ENCODE results near the gene ZFP42.
"Not testable (repeated sequence)": the region's sequence is repeated elsewhere in the genome, so short reads cannot be mapped to it uniquely, and the experiment has no call there.

Gene ZFP42

GRCh38 chr4:187995322-187996207, at the start of gene ZFP42:
TSS of gene ZFP42 (plus strand) at chr4:187995771. CDS start at chr4:188002808, 7,037 bp downstream.
- DNase-seq = no peak

DNA sequence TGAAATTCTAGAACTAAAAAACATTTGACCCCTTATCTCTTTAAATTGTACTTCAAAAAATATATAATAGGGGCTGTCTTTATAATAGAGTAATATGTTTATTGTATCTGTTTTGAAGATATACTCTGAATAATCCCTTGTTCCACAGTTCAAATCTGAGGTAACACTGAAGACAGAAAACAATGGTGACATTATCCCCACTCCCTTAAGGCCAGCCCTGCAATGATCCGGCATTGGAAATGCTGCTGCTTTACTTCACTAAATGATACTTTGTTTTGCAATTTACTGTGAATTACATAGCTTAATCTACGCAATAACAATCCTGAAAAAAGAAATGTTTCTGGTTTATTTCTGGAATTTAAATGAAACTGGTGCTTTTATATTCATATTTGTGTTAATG, 34.4 kb upstream of the ZFP42 start:
- no peak for DNase-seq

- no peak for DNase-seq
Measured at GRCh38 chr4:187961961-187962360, 33.6 kb upstream of the ZFP42 start.

- no peak for DNase-seq
Measured at GRCh38 chr4:187962926-187963325, 32.6 kb upstream of the ZFP42 start.

GRCh38 chr4:187965726-187966125, 29.8 kb upstream of the ZFP42 start:
- DNase-seq = no peak

- DNase-seq = no peak
Measured at GRCh38 chr4:187972135-187972534, 23.4 kb upstream of the ZFP42 start.

DNA sequence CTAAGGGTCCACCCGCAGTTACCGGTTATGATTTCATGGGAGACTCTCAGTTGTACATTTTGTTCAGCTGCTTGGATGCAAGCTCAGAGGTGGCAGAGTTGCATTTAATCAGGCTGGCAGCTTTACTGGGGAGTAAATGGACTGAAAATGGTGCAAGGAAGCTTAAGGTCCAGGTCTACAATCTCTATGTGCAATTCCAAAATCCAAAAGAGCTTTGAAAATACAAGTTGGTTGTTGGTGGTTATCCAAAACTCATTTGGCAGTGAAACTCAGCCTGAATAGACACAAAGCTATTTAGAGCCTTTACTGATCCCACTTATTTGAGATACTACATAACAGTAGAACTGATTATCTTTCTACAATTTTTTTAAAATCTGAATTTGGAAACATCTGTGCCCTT, 11.8 kb upstream of the ZFP42 start:
- DNase-seq = no peak

- DNase-seq = no peak
Measured at GRCh38 chr4:187992971-187993370, 2.6 kb upstream of the ZFP42 start.

DNA sequence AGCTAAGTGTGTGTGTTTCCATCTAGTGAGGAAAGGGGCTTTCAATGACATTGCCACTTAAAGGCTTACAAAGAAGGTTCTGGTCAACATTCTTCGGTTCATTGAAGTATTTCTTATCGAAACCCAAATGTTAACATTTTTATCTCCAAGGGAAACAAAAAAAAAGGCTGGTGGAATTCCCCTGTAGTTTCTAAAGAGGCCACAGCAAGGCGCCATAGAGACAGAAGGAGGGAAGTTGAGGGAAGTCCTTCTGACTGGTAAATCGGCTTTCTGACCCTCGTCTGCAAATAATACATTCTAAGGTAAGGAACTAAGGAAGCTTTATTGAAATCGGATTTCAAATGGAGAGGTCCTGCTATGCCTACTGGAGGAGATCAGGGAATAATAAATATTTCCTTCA, 1.7 kb upstream of the ZFP42 start:
- no peak for DNase-seq

- DNase-seq = no peak
Measured at GRCh38 chr4:187996502-187997177, 1.1 kb downstream of the ZFP42 start.

- not testable (repeated sequence) for DNase-seq
Measured at GRCh38 chr4:187997991-187998390, 2.4 kb downstream of the ZFP42 start.

DNA sequence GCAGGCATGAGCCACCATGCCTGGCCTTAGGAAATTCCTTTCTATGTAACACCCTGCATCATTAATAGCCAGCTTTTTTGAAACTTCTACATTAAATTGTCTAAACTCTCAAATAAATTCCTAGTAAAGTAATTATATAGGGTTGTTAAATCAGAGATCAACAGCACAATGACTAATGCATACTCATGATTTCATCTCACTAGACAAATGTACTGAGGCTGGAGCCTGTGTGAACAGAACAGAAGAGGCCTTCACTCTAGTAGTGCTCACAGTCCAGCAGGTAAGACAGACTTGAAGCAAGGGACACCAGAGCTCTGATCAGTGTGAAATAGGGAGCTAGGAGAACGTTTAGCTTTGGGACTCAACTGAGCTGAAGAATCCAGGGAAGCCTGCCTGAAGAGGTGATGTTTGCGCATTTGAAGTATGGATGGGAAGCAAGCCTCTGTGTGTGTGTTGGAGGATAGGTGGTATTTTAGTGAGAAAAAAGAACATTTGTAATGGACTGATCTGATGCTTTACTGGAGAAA, 3.9 kb downstream of the ZFP42 start:
- DNase-seq = no peak

GRCh38 chr4:188002323-188002722, 6.8 kb downstream of the ZFP42 start:
- DNase-seq = no peak

- DNase-seq = no peak
Measured at GRCh38 chr4:188002751-188003150, 7.2 kb downstream of the ZFP42 start.

- DNase-seq = no peak
Measured at GRCh38 chr4:188005561-188005960, 10.0 kb downstream of the ZFP42 start.

DNA sequence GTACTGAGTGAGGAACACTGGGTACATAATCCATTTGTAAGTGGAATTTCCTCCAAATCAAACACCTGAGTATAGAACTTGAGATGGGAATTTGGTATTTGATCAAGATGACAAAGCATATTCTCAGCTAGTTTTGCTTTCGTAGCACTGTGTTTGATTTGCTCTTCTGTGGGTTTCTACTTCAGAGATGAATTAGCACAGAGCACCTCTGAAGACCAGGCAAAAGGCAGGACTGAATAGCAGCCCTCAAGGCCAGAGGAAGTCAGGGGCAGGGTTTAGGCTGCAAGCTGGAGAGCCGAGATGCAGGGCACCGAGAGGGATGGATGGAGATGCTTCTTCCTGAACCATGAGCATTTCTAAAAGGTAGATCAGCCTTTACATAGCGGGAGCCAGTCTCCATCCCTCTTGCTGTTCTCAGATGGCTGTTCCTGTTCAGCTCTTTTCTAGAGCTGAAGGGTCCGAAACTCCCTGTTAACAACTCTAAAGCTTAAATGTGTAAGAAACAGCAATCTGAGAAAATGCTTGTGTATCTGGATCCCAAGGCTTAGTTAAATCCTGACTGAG, 10.8 kb downstream of the ZFP42 start:
- DNase-seq = no peak

DNA sequence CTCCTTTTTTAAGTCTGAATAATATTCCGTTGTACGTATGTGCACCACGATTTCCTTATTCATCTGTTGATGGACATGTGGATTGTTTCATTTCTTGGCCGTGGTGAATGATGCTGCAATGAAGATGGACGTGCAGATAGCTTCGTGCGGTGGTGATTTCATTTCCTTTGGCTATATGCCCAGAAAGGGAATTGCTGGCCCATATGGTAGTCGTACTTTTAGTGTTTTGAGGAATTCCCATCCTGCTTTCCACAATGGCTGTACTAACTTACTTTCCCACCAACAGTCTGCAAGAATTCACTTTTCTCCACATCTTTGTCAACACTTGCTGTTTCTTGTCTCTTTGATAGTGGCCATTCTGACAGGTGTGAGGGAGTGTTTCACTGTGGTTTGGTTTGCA, 12.8 kb downstream of the ZFP42 start:
- DNase-seq = no peak

GRCh38 chr4:188012426-188012945, 16.9 kb downstream of the ZFP42 start:
- DNase-seq = no peak

DNA sequence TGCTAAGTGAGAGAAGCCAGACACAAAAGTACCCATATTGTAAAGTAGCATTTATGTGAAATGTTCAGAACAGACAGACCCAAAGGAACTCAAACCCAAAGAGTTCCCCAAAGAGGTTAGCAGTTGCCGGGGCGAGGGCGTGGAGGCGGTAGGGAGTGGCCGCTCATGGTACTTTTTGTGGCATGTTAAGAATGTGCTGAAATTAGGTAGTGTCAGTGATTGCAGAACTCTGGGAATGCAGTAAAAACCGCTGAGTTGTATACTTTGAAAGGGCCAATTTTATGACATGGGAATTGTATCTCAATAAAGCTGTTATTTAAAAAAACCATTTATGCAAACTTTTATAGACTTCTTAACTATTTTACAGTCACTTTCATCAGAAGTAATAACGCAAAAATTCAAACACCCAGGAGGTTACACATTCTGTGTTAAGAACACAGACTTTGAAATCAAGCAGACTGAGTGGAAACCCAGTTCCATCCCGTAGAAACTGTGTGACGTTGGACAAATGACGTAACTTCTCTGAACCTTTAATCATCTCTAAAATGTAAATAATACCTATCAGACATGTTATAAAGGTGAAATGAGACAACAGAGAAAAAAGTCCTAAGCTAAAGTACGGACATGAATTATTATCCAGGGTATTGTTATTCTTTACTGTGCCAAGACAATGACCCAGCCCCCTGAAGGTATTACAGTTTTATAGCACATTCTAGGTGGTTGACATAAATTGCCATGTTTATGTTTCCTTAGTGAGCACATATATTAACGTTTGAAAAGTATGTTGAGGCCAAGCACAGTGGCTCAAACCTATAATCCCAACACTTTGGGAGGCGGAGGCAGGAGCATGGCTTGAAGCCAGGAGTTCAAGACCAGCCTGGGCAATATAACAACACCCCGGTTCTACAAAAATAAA, 19.7 kb downstream of the ZFP42 start:
- DNase-seq = no peak

DNA sequence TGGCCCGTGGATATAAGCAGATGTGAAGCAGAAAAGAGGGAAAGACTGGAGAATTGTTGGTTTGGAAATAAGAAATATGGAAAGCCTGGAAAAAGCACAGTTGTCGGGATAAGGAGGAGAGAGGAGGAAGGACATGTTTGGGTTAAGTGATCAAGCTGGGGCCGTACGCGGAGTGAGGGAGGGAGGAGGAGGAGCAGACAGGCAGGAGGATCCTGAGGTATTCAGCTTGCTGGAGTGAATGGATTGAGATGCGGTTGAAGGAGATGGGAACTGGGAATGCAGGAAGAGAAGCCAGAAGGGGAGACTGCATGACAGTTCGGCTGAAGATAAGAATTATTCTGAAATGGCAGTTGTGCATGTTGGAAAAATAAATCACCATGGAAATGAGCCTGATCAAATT, 21.2 kb downstream of the ZFP42 start:
- no peak for DNase-seq

DNA sequence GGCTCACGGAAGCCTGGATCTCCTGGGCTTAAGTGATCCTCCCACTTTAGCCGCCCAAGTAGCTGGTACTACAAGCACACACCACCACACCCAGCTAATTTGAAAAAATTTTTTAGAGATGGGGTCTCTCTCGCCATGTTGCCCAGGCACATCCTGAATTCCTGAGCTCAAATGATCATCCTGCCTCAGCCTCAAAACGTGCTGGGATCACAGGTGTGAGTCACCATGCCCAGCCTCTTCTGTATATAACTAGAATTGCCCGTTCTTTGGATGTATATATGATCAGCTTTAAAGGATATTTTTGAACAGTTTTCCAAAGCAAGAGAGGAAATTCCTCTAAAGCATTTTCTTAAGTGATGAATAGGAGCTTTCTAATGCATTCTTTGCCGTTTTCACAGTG, 22.7 kb downstream of the ZFP42 start:
- DNase-seq = no peak

DNA sequence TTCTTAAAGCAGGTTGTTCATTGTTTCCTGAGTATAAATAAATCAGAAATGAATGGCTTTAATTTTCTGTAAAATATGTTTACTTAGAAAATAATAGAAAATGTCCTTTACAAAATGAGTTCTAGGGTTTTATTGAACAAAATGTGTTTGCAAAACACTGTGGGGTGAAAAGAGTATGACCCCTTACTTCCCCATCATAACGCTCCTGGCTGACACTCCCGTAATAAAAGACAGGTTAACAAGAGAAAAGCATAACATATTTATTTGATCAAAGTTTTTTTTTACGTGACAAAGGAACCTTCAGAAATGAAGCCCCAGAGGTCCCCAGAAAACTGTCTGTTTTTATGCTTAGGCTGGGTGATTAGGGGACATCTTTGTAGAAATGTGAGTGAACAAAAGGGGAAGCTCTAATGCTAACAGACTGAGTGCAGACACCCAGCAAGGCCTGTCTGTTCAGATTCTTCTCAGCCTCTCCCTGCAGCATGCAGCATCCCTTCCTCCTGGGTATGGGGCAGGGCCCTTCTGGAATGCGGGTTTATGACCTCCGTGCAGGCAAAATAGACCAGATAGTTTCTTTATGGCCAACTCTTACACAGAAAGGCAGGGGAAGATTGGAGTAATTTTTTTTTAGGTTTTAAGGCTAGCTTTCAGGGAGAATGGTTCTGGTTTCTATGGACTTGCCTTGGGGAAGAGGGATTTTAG, 26.1 kb downstream of the ZFP42 start:
- no peak for DNase-seq
